Measurements from ENCODE around the gene EEF1A2.

DNA sequence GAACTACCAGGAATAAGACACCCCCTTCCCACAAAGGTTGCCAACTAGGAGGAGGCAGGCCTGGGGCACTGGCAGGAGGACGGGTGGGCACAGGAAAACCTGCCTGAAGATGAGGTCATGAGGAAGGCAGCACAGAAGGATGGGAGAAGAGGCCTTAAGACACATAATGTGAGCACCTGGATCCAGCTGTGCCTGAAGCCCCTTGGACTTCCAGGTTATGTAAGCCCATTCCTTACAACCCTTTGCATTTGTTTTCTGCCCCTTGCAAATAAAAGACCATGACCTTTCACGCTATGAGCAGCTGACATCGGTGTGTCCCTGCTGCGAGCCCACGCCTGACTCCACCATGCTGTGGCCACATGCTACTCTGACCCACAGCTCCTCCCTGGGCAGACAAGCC, 49.9 kb downstream of the EEF1A2 start:
- TF ChIP-seq CTCF (IDR thresholded peaks at IDR 0.05), result no peak
- no peak for TF ChIP-seq POLR2A (IDR thresholded peaks at IDR 0.05)

Measured in lower leg skin (tissue), 3 donors.